ENCODE measurements around the gene FBXO8. TPM values are rescaled to one million over a fixed set of nuclear protein-coding genes. Genes with fewer than 3 reads are reported as not detected.
A peak's percentile ranks its signal among the peaks of the same experiment; 100 is the strongest.

The FBXO8 gene, protein sequence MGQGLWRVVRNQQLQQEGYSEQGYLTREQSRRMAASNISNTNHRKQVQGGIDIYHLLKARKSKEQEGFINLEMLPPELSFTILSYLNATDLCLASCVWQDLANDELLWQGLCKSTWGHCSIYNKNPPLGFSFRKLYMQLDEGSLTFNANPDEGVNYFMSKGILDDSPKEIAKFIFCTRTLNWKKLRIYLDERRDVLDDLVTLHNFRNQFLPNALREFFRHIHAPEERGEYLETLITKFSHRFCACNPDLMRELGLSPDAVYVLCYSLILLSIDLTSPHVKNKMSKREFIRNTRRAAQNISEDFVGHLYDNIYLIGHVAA
- 10 to 100 TPM; 19.7 to 21.3 TPM for total RNA-seq

DNA sequence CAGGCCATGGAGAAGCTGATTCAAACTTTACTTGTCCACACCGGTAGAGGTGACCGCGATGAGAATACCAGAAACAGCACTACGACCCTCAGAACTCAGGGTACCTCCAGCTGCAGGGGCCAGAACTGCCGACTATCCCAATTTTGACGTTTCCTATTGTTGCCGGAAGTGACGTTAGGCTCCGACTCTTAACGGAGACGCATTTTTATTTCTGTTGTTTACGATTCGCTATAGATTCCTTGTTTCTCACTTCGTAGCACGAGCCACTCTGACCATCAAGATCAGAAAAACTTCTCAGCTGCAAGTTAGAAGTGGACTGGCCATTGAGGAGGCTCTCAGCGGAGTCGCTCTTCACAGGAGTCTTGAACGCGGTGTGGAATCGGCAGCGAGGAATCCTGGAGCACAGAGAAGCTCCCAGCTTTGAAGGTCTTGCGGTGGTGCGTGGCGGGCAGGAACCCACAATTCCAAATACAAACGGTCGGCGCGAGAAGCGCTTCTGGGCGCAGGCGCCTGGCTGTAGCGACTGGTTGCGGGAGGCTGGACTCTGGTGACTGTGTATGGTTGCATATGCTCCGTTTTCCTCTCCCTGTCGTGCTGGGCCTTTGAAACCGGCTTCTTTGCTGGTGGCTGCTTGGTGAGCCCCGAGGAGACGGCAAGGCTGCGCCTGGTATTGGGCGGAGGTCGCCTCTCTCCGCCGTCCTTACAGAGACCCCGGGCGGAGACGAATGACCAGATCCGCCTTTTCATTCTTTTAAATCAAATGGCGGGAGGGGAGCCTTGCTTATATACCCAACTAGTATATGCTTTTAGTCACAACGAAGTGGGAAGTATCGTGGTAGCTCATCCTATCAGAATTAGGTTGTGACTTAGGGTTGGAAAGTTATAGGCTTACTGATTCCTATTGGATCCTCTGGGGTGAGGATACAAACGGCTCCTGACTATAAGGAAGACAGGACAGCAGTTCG, at the start of gene FBXO8, which contains the start of gene CEP44:
Gene FBXO8, minus strand, starts transcription at position 161 of the 965 bp plus-strand sequence. CDS start 20,575 bp downstream, outside the sequence.
Gene CEP44, plus strand, starts transcription at position 405 of the 965 bp plus-strand sequence. CDS start 15,211 bp downstream, outside the sequence.
- ChIA-PET POLR2A (no interaction called here), CTCF (interaction anchor here (0.6 to 1.0 kb wide), 2 partner anchors 21 to 25 kb away, joined by 3 read pairs; no protein-coding TSS in a partner anchor)

DNA sequence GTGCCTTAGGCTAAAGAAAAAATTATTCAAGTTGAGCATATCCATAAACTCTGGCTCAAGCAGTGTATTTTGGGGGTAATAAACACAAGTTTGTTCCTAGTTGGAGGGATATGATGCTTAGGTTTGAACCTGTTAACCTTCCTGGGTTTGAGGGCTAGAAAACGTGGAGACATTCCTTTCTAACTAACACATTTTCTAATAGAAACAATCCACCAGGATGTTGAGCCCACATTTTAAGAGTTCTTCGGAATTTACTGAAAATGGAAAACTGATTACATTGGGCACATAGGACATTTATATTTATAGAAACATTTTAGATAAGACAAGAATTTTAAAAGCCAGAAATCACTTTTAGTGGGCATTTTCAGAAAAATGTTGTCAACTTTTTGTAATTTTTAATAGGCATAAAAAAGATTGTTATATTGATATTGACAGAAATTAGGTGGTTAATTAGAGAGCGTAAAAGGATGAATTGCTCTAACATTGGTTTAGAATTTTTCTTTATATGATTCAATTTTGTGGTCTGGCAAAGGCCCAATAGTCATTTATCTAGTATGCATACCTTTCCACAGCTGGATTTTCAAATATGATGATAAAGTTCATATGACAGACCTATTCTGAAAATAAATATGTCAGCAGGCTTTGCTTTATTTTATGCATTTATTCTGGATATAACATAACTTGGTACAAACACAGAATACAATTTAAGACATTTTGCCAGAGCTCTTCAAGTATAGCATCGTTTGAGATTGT, 49.5 kb upstream of the FBXO8 start:
- H3K27ac Mint-ChIP-seq: no peak overlapping the region
- intact Hi-C loops (cut with micrococcal nuclease): no loop called here
- POLR2A ChIA-PET: no interaction called here
- no peaks in the 10 kb centered on the region for H3K9me3 Mint-ChIP-seq
- H3K27me3 Mint-ChIP-seq: no peaks in the 10 kb centered on the region
- DNase-seq: no peak
- no peaks in the 10 kb centered on the region for H3K4me1 Mint-ChIP-seq (ENCODE audit: low read depth)
- CTCF ChIA-PET: no interaction called here
- no peaks in the 10 kb centered on the region for H3K36me3 Mint-ChIP-seq
- no peak overlapping the region for H3K4me3 Mint-ChIP-seq

More for the DNA sequence above, at the start of gene FBXO8, which contains the start of gene CEP44:
- Mint-ChIP-seq H3K36me3 (peaks cover 8% of the 10 kb centered on the region), H3K4me3 (peak within 1 kb of the TSS; percentile 97), H3K27me3 (no peaks in the 10 kb centered on the region), H3K27ac (peak within 1 kb of the TSS; percentile 99), H3K4me1 (ENCODE audit: low read depth) (peaks cover 58% of the 10 kb centered on the region), H3K9me3 (peaks cover 5% of the 10 kb centered on the region)
- peak; percentile 72 for DNase-seq
- intact Hi-C loops (cut with micrococcal nuclease): loop anchor here (1.0 to 2.0 kb wide), 5 partner anchors 69 to 1115 kb away; partner anchors contain the start of genes GALNT7, HMGB2 and SAP30

DNA sequence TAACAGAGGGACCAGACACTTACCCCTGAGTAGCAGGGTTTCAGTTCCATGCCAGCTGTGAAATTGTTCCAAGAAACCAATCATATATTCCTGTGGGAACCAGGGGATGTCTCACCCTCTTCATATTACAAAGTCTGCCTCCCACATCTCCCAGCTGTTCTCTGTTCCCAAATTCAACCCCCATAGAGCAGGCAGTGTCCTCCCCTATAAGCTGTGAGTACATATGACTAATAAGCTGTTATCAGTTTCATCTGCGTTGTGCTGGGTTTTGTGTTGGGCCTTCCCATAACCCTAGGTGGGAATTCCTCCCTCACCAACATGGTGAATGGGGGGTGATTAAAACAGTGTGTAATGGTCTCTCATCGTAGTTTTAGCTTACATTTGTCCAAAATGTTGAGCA, 41.3 kb upstream of the FBXO8 start:
- Mint-ChIP-seq H3K27ac (no peak overlapping the region), H3K4me1 (ENCODE audit: low read depth) (no peaks in the 10 kb centered on the region), H3K36me3 (no peaks in the 10 kb centered on the region), H3K4me3 (no peak overlapping the region), H3K27me3 (no peaks in the 10 kb centered on the region), H3K9me3 (no peaks in the 10 kb centered on the region)
- DNase-seq: no peak
- ChIA-PET POLR2A (no interaction called here), CTCF (no interaction called here)
- intact Hi-C loops (cut with micrococcal nuclease): no loop called here

DNA sequence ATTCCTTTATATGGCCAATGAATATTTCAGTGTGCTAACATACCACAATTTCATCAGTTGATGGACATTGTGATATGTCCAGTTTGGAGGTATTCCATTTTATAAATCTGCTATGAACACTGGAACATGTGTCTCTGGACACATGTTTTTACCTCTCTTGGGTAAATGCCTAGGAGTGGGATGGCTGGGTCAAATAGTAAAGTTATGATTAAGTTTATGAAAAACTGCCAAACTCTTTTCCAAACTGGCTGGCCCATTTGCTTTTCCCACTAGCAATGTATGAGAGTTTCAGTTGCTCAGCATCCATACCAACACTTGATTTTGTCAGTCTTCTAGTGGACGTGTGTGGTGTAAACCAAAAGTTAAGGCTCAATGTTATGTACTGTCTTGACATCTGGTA, 40.8 kb upstream of the FBXO8 start:
- no peak overlapping the region for H3K27ac Mint-ChIP-seq
- H3K4me1 Mint-ChIP-seq (ENCODE audit: low read depth): no peaks in the 10 kb centered on the region
- ChIA-PET CTCF (no interaction called here), POLR2A (no interaction called here)
- H3K4me3 Mint-ChIP-seq: no peak overlapping the region
- no peaks in the 10 kb centered on the region for H3K27me3 Mint-ChIP-seq
- H3K36me3 Mint-ChIP-seq: no peaks in the 10 kb centered on the region
- no peak for DNase-seq
- H3K9me3 Mint-ChIP-seq: no peaks in the 10 kb centered on the region
- intact Hi-C loops (cut with micrococcal nuclease): no loop called here

DNA sequence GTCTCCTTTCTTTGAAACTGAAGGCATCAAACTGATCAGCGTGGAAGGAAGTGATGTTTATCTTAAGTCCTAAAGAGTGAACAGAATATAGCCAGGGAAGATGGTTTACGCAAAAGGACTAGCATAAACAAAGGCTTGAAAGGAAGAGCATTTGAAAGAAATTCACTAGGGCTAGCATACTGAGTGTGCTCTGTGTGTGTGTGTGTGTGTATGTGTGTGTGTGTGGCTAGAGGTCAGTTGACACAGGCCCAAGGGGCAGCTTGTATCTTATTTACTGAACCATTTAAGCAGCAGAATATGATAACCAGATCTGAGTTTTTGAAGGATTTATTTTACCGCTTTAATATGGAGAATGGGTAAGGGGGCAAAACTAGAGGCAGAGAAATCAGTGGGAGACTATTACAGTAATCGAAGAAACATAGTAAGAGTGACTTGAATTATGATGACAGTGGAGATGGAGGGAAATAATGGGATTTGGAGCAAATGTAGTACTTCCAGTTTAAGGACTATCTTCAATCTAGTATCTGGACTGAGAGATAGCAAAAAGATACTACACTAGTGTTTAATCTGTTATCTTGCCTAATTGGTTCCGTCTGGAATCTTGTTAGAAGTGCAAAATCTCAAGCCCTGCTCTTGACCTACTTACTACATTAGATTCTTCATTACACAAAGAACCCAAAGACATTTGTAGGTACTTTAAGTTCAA, 37.2 kb upstream of the FBXO8 start:
- H3K4me3 Mint-ChIP-seq: no peak overlapping the region
- H3K36me3 Mint-ChIP-seq: no peaks in the 10 kb centered on the region
- no peaks in the 10 kb centered on the region for H3K9me3 Mint-ChIP-seq
- DNase-seq: no peak
- intact Hi-C loops (cut with micrococcal nuclease): no loop called here
- H3K27me3 Mint-ChIP-seq: no peaks in the 10 kb centered on the region
- H3K4me1 Mint-ChIP-seq (ENCODE audit: low read depth): no peaks in the 10 kb centered on the region
- ChIA-PET POLR2A (no interaction called here), CTCF (interaction anchor here (0.9 to 1.6 kb wide), 4 partner anchors 8 to 900 kb away, joined by 3 to 6 read pairs (median 4); no protein-coding TSS in a partner anchor)
- H3K27ac Mint-ChIP-seq: no peak overlapping the region

DNA sequence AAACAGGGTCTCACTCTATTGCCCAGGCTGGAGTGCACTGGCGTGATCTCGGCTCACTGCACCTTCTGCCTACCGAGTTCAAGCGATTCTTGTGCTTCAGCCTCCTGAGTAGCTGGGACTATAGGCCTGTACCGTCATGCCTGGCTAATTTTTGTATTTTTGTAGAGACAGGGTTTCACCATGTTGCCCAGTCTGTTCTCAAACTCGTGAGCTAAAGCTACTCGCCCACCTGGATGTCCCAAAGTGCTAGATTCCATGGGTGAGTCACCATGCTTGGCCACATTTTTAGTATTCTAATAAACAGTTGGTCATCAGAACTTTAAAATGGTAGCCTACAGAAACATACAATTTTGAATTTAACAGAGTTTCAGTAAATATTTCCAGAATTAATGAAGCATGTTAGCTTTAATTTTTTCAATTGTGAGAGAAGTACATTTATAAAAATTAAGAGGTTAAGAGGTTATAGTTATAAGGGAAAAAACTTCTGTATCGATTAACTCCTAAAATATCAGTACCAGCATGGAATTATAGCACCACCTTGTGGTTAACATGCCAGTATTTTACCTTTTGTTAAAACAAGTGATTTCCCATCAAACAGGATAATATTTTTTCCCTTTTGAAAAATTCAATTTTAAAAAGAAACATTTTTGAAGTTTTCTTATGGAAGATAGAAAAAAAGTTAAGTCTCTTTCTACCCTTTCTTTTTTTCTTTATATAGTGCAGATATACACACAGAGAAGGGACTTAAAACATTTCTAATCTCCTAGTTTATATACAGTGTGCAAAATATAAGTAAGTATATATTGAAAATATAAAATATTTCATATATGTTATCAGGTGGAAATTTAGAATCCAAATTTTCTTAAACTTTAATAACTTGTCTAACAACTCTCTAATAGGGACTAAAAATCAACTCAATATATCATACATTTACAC, 35.6 kb upstream of the FBXO8 start:
- H3K4me3 Mint-ChIP-seq: no peak overlapping the region
- no peaks in the 10 kb centered on the region for H3K36me3 Mint-ChIP-seq
- ChIA-PET POLR2A (no interaction called here), CTCF (interaction anchor here (0.6 to 1.7 kb wide), 6 partner anchors 20 to 898 kb away, joined by 3 to 14 read pairs (median 4); no protein-coding TSS in a partner anchor)
- intact Hi-C loops (cut with micrococcal nuclease): loop anchor here (1.0 to 5.0 kb wide), 2 partner anchors 97 to 162 kb away; no protein-coding TSS in a partner anchor
- no peaks in the 10 kb centered on the region for H3K27me3 Mint-ChIP-seq
- DNase-seq: no peak
- H3K9me3 Mint-ChIP-seq: no peaks in the 10 kb centered on the region
- H3K27ac Mint-ChIP-seq: no peak overlapping the region
- no peaks in the 10 kb centered on the region for H3K4me1 Mint-ChIP-seq (ENCODE audit: low read depth)

DNA sequence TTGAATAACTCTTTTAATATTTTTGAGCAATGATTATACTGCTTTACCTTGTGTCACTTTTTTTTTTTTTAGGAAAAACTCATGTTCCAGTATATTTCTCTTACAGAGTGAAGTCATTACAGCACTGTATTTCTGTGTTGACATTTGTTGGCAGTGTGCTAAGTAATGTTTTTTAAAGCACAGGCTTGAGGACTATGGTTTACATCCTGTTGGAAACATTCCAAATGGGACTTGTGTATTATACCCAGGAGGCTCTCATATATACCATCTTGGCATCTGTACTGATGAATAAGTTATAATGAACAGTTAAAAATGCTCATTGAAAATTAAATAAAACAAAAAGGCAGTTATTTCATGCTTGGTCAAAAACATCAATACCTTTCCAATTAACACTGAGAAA, 34.1 kb upstream of the FBXO8 start:
- H3K27ac Mint-ChIP-seq: no peak overlapping the region
- ChIA-PET POLR2A (no interaction called here), CTCF (no interaction called here)
- H3K36me3 Mint-ChIP-seq: peaks cover 3% of the 10 kb centered on the region
- no peaks in the 10 kb centered on the region for H3K4me1 Mint-ChIP-seq (ENCODE audit: low read depth)
- no peaks in the 10 kb centered on the region for H3K27me3 Mint-ChIP-seq
- H3K4me3 Mint-ChIP-seq: no peak overlapping the region
- H3K9me3 Mint-ChIP-seq: no peaks in the 10 kb centered on the region
- intact Hi-C loops (cut with micrococcal nuclease): loop anchor here (5.0 kb wide), 1 partner anchor 160 kb away; no protein-coding TSS in a partner anchor
- no peak for DNase-seq

DNA sequence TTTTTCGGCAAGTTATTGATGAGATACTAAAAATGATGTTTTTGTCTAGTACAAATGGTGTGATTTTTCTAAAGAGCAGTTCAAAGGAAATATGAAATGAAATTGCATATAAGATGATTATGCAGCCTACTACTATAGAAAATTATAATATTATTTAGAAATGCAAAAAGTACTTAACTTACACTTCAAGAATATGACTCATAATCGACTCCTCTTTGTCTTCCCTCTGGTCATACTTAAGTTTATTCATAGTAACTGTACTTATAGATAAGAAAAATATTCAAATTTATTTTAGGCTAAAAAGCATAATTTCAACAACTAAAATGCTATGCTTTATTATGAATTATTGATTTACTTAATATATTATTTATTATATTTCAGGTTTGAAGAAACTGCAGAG, 33.5 kb upstream of the FBXO8 start:
- H3K27me3 Mint-ChIP-seq: no peaks in the 10 kb centered on the region
- H3K27ac Mint-ChIP-seq: no peak overlapping the region
- POLR2A ChIA-PET: no interaction called here
- H3K4me3 Mint-ChIP-seq: no peak overlapping the region
- DNase-seq: no peak
- H3K9me3 Mint-ChIP-seq: no peaks in the 10 kb centered on the region
- intact Hi-C loops (cut with micrococcal nuclease): loop anchor here (5.0 kb wide), 1 partner anchor 160 kb away; no protein-coding TSS in a partner anchor
- CTCF ChIA-PET: no interaction called here
- H3K36me3 Mint-ChIP-seq: peaks cover 5% of the 10 kb centered on the region
- H3K4me1 Mint-ChIP-seq (ENCODE audit: low read depth): no peaks in the 10 kb centered on the region

DNA sequence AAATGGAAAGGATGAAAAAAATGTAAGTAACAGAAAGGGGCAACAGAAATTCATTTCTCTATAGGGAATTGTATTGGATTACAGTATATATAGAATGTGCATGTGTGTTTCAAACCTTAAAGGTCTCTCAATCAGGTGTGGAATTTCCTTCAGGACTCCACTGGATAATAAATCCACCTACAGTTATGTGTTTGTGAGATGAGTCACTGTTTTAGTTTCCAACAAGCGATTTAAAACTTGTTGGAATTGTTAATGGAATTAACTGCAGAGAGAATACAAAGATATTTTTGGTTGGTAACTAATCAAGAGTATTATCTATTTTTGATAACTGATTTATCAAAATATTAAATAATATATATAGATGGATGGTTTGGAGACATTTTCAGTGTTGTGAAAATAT, 33.1 kb upstream of the FBXO8 start:
- intact Hi-C loops (cut with micrococcal nuclease): loop anchor here (5.0 kb wide), 1 partner anchor 159 kb away; no protein-coding TSS in a partner anchor
- no peaks in the 10 kb centered on the region for H3K9me3 Mint-ChIP-seq

DNA sequence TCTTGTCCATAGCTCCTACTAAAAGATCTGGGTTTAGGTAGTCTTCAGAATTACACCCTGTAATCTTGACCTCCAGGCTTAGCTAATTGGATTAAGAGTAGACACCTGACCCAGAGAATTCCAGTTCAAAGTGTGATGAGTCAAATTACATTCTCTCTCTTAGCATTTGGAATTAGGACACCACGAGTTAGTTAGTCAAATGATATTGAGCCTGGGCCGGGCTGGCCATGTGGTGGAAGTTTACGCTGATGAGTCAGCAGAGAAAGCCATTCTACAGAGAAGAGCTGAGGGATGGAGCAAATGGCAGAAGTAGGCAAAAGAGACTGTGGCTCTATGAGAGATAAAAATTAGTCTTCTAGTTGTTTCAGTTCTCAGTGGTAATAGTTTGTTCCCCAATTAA, 31.3 kb upstream of the FBXO8 start:
- H3K36me3 Mint-ChIP-seq: peaks cover 7% of the 10 kb centered on the region
- ChIA-PET CTCF (no interaction called here), POLR2A (no interaction called here)
- no peaks in the 10 kb centered on the region for H3K9me3 Mint-ChIP-seq
- H3K27ac Mint-ChIP-seq: no peak overlapping the region
- H3K4me3 Mint-ChIP-seq: no peak overlapping the region
- intact Hi-C loops (cut with micrococcal nuclease): loop anchor here (5.0 kb wide), 1 partner anchor 157 kb away; no protein-coding TSS in a partner anchor
- no peak for DNase-seq
- no peaks in the 10 kb centered on the region for H3K27me3 Mint-ChIP-seq
- H3K4me1 Mint-ChIP-seq (ENCODE audit: low read depth): no peaks in the 10 kb centered on the region

More for the DNA sequence above, 33.1 kb upstream of the FBXO8 start:
- Mint-ChIP-seq H3K4me1 (ENCODE audit: low read depth) (no peaks in the 10 kb centered on the region), H3K4me3 (no peak overlapping the region), H3K27me3 (no peaks in the 10 kb centered on the region), H3K36me3 (peaks cover 5% of the 10 kb centered on the region), H3K27ac (no peak overlapping the region)
- ChIA-PET CTCF (no interaction called here), POLR2A (no interaction called here)
- DNase-seq: no peak
